Testis (tissue), 2 donors: ENCODE measurements around the gene NELL1.

Experiments used
- POLR2A ChIP-seq: fragments of 450-650 bp; IDR thresholded peaks from one replicate; pipeline ENCODE4 v1.6.1; 2017; ENCODE audit warnings: antibody characterized with exemption, mild to moderate bottlenecking, moderate library complexity
- TF ChIP-seq, protein P1 (sequence below), 3 experiments: fragments of 450-650 bp in 2 of 3; fragments of 200-600 bp in 1 of 3; sonication (generic) in 1 of 3; IDR thresholded peaks; one replicate each; pipeline ENCODE4 v1.5.1; 2016 to 2019; ENCODE audit warnings: antibody characterized with exemption in 3 of 3, mild to moderate bottlenecking in 2 of 3, moderate library complexity in 1 of 3

DNA sequence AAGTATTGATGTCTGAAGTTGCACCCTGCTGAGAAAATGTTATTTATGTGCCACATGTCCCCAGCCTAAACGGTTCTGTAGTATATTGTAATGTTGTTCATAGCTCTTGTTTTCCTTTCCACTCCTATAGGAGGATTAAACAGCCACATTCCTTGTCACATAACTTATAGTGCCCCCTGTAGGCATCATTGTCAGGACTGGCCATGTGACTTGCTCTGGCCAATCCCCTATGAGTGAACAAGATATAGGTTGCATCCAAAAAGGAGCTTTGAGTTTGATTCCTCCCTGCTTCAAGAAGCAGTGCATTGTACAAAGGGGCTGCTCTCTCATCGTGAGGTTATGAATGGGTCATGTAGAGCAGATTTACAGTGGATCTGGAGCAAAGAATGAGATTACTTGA, 805.9 kb downstream of the NELL1 start:
- no peak for TF ChIP-seq POLR2A
- TF ChIP-seq, protein P1, sequence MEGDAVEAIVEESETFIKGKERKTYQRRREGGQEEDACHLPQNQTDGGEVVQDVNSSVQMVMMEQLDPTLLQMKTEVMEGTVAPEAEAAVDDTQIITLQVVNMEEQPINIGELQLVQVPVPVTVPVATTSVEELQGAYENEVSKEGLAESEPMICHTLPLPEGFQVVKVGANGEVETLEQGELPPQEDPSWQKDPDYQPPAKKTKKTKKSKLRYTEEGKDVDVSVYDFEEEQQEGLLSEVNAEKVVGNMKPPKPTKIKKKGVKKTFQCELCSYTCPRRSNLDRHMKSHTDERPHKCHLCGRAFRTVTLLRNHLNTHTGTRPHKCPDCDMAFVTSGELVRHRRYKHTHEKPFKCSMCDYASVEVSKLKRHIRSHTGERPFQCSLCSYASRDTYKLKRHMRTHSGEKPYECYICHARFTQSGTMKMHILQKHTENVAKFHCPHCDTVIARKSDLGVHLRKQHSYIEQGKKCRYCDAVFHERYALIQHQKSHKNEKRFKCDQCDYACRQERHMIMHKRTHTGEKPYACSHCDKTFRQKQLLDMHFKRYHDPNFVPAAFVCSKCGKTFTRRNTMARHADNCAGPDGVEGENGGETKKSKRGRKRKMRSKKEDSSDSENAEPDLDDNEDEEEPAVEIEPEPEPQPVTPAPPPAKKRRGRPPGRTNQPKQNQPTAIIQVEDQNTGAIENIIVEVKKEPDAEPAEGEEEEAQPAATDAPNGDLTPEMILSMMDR (IDR thresholded peaks at IDR 0.05), result no peak
